NCI-H748 (cell line): Measurements from ENCODE around the gene GALNT15.

Source experiments
- DNase-seq: peaks from one replicate; lab custom pipeline; 2025; ENCODE audit not compliant: unreplicated experiment; lab: John Stamatoyannopoulos, UW

Gene GALNT15

GRCh38 chr3:16280671-16281070, 106.2 kb downstream of the GALNT15 start:
- DNase-seq: no peak
